ENCODE measurements around the gene PYDC1. TPM values are rescaled to one million over a fixed set of nuclear protein-coding genes. Genes with fewer than 3 reads are reported as not detected.

PYDC1 gene
- not detected in 5 replicates for total RNA-seq (2022; extraction: Qiagen RNA extraction; ENCODE audit: low read depth)

DNA sequence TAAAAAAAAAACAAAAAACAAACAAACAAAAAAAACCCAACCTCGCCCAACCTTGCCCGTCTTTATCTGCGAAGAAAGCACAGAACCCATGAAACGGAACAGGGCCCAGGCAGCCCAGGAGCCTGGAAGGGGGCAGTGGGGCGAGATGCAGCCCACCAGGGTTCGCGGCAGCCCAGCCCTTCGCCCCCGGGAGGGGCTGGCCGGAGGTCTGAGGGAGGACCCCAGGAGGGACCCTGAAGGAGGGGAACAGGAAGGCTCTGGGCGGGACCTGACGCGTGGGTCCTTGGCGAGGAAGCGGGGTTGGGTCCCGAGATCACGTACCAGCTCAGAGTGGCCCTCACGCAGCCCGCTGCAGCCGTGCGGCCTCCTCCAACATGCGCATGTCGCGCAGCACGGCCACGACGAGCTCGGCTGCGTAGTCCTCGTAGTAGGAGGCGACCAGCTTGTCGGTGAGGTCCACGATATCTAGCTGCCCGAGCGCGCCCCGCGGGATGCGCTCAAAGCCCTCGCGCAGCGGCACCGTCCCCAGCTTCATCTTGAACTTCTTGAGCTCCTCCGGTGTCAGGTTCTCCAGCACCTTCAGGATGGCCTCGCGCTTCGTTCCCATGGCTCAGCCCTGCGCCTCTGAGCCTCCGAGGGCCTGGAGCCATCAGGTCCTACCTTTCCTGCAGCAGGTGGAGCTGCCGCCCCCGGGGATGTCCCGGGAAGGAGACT is at the start of gene PYDC1:
PYDC1 (minus strand) TSS at position 714 of the 714 bp plus-strand sequence; CDS start at position 607, 107 bp downstream.

DNA sequence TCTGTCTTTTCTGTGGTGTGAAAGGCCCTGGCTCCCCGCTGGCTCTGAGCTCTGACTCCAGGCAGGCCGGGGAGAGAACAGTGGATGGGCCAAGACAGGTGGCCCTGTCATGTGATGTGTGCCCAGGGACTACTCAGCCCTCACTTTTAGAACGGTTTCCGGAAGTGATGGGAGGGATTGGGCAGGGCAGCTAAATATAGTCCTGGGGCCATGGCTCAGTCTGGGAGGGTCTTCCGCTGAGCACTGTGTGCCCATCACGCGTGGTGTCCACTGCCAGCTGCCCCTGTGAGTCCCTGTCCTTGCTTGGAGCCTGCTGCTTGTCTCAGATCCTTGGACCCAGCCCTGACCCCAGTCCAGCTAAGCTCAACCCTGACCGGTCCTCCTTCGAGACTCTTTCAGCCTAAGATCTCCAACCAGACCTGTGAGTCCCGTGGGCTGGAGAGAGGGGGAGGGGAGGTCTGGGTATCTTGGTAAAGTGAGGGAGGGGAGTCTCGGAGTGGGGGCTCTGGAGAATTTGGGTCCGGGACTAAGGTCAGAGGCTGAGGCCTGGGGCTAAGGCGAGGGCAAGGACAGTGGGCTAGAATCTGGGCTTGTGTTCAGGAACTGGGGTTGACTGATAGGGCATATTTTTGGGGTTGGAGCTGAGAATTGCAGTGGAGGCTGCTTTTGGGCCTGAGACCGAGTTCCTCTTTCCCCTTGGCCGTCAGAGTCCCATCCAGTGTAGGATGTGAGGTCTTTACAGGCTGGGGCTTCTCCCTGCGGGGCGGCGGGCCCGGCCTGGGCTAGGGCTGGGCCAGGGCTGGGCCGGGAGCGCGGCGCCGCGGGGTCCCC is 2.8 kb downstream of the PYDC1 start, which contains the start of gene TRIM72:
TRIM72 (plus strand) TSS at position 243 of the 831 bp plus-strand sequence. CDS start 620 bp downstream, outside the sequence.

DNA sequence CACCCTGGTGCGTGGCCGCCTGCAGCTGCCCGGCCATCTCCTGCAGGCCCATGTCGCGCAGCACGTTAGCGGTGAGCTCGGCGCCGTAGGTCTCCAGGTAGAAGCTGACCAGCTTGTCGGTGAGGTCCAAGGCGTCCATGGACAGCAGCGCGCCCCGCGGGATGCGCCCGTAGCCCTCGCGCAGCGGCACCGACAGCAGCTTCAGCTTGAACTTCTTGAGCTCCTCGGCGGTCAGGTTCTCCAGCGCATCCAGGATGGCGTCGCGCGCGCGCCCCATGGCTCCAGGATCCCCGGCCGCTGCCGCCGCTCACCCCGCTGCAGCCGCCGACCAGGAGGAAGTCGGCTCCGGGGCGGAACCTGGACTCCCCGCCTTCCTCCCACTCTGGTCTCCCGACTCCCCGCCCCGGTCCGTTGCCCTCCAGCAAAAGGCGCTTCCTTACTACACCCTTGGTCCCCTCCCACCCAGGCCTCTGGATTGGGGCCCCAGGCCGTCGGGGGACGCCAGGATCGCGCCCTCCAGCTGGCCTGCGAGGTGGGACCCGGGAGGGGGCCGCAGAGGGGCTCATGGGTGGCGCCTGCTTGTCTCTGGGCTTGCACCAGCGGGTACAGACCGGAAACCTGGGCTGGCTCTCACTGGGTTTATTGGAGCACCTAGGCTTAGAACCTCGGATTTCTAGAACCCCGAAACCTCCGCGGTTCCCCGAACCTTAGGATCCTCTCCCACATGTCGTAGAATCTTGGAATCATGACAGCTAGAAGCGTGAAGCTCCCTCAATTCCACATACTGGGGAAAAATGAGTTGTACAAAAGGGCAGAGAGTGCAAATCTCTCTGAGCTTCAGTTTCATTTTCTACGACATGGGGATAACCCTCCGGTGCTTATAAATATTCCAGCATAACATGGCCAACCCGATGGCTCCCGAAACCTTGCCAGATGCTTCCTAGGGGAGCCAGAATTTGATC is 14.2 kb downstream of the PYDC1 start, which contains the start of gene PYCARD:
PYCARD (minus strand) TSS at position 347 of the 962 bp plus-strand sequence; CDS start at position 277, 70 bp downstream.

DNA sequence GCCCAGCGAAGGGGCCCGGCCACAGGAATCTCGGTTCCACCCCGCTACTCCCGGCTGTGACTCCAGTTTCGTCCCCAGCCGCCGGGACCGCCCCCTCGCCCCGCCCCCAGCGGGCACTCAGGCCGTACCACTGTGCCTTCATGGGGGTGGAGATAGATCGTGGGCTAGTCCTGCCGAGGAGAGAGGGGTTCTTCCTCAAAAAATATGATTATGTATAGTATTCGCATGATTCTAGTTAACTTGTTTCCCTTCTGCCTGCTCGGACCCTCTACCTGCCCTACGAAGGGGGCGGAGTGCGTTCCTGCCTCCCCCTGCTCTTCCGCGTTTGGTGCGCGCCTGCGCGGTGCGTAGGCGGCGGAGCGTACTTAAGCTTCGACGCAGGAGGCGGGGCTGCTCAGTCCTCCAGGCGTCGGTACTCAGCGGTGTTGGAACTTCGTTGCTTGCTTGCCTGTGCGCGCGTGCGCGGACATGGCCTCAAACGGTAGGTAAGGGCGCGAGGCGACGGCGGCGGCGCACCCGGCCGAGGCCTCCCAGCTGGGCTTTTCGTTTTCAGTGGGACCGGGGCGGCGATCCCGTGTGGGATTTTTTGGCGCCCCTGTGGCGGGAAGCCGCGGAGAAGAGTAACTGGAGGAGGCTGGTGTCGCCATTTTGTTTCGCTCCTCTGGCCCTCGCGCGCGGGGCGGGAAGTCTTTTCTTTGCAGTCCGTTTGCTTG is 37.0 kb downstream of the PYDC1 start, which contains the start of gene FUS:
FUS (plus strand) TSS at position 393 of the 713 bp plus-strand sequence; CDS start at position 469, 76 bp downstream.

Other genes starting within 250 kb of the PYDC1 start
- gene HSD3B7, start 231.9 kb downstream of the PYDC1 start, total RNA-seq (2022; extraction: Qiagen RNA extraction; ENCODE audit: low read depth), result 14.0 to 17.1 TPM (median 14.3 TPM) in 5 replicates
- gene STX1B, start 206.5 kb downstream of the PYDC1 start, total RNA-seq (2022; extraction: Qiagen RNA extraction; ENCODE audit: low read depth), result 1.5 to 2.2 TPM (median 2.0 TPM) in 5 replicates
- 57.2 to 70.6 TPM (median 65.1 TPM) in 5 replicates for gene STX4, start 183.6 kb downstream of the PYDC1 start, total RNA-seq (2022; extraction: Qiagen RNA extraction; ENCODE audit: low read depth)
- gene ZNF668, start 142.9 kb downstream of the PYDC1 start, total RNA-seq (2022; extraction: Qiagen RNA extraction; ENCODE audit: low read depth), result 12.1 to 21.1 TPM (median 15.1 TPM) in 5 replicates
- gene ZNF646, start 142.7 kb downstream of the PYDC1 start, total RNA-seq (2022; extraction: Qiagen RNA extraction; ENCODE audit: low read depth), result 8.4 to 10.9 TPM (median 10.0 TPM) in 5 replicates
- gene PRSS53, start 128.2 kb downstream of the PYDC1 start, total RNA-seq (2022; extraction: Qiagen RNA extraction; ENCODE audit: low read depth), result 1.00 to 2.0 TPM (median 1.1 TPM) in 5 replicates
- gene VKORC1, start 122.3 kb downstream of the PYDC1 start, total RNA-seq (2022; extraction: Qiagen RNA extraction; ENCODE audit: low read depth), result 105 to 143 TPM (median 141 TPM) in 5 replicates
- 39.1 to 56.9 TPM (median 51.7 TPM) in 5 replicates for gene BCKDK, start 108.7 kb downstream of the PYDC1 start, total RNA-seq (2022; extraction: Qiagen RNA extraction; ENCODE audit: low read depth)
- gene KAT8, start 99.5 kb downstream of the PYDC1 start, total RNA-seq (2022; extraction: Qiagen RNA extraction; ENCODE audit: low read depth), result 41.4 to 47.3 TPM (median 43.6 TPM) in 5 replicates
- 0.72 to 1.1 TPM (median 0.85 TPM) in 5 replicates for gene PRSS8, start 81.4 kb downstream of the PYDC1 start, total RNA-seq (2022; extraction: Qiagen RNA extraction; ENCODE audit: low read depth)
- gene PRSS36, start 67.1 kb downstream of the PYDC1 start, total RNA-seq (2022; extraction: Qiagen RNA extraction; ENCODE audit: low read depth), result 0.59 to 1.5 TPM (median 1.1 TPM) in 5 replicates
- 517 to 557 TPM (median 522 TPM) in 5 replicates for gene FUS, start 37.0 kb downstream of the PYDC1 start, total RNA-seq (2022; extraction: Qiagen RNA extraction; ENCODE audit: low read depth)
- gene PYCARD, start 14.4 kb downstream of the PYDC1 start, total RNA-seq (2022; extraction: Qiagen RNA extraction; ENCODE audit: low read depth), result 31.2 to 47.1 TPM (median 36.9 TPM) in 5 replicates
- gene TRIM72, start 3.0 kb downstream of the PYDC1 start, total RNA-seq (2022; extraction: Qiagen RNA extraction; ENCODE audit: low read depth), result 0.02 to 0.08 TPM (median 0.03 TPM) in 5 replicates
- gene ITGAM, start 42.8 kb upstream of the PYDC1 start, total RNA-seq (2022; extraction: Qiagen RNA extraction; ENCODE audit: low read depth), result 0.91 to 2.1 TPM (median 1.8 TPM) in 5 replicates
- gene ITGAX, start 138.0 kb upstream of the PYDC1 start, total RNA-seq (2022; extraction: Qiagen RNA extraction; ENCODE audit: low read depth), result 1.0 to 2.4 TPM (median 1.3 TPM) in 5 replicates
- gene ITGAD, start 176.2 kb upstream of the PYDC1 start, total RNA-seq (2022; extraction: Qiagen RNA extraction; ENCODE audit: low read depth), result 0.07 TPM in 1 of 5 replicates, not detected in the others
- not detected in 5 replicates for gene COX6A2, start 211.2 kb upstream of the PYDC1 start, total RNA-seq (2022; extraction: Qiagen RNA extraction; ENCODE audit: low read depth)
- 0.06 to 0.24 TPM (median 0.13 TPM) in 5 replicates for gene ZNF843, start 225.7 kb upstream of the PYDC1 start, total RNA-seq (2022; extraction: Qiagen RNA extraction; ENCODE audit: low read depth)
- gene ARMC5, start 242.4 kb upstream of the PYDC1 start, total RNA-seq (2022; extraction: Qiagen RNA extraction; ENCODE audit: low read depth), result 7.1 to 14.6 TPM (median 10.8 TPM) in 5 replicates

Measured in A549 treated with GW870086 at 1 μM for 4 hours (cell line).